Neural progenitor cell (in vitro differentiated cells): Measurements from ENCODE around the gene ASTN1.

ENCODE experiments used
- CTCF ChIP-seq: fragments of 200-600 bp; sonication (generic); IDR thresholded peaks from 2 replicates; pipeline ENCODE4 v1.5.1; 2017; ENCODE audit warnings: antibody characterized with exemption, mild to moderate bottlenecking
- EZH2 ChIP-seq: fragments of 200-600 bp; sonication (generic); IDR thresholded peaks from 2 replicates; pipeline ENCODE4 v1.6.1; 2017; ENCODE audit warnings: antibody characterized with exemption, mild to moderate bottlenecking, moderate library complexity
- EZH2phosphoT487 ChIP-seq: fragments of 200-600 bp; sonication (generic); IDR thresholded peaks from 2 replicates; pipeline ENCODE4 v1.6.1; 2017; ENCODE audit warnings: antibody characterized with exemption

- TF ChIP-seq EZH2: no peak
- TF ChIP-seq CTCF: no peak
- no peak for TF ChIP-seq EZH2phosphoT487
These were observed 132.1 kb downstream of the ASTN1 start for GRCh38 chr1:177032434-177032833.
